Measurements from ENCODE around the gene ASCC3.

Gene ASCC3

DNA sequence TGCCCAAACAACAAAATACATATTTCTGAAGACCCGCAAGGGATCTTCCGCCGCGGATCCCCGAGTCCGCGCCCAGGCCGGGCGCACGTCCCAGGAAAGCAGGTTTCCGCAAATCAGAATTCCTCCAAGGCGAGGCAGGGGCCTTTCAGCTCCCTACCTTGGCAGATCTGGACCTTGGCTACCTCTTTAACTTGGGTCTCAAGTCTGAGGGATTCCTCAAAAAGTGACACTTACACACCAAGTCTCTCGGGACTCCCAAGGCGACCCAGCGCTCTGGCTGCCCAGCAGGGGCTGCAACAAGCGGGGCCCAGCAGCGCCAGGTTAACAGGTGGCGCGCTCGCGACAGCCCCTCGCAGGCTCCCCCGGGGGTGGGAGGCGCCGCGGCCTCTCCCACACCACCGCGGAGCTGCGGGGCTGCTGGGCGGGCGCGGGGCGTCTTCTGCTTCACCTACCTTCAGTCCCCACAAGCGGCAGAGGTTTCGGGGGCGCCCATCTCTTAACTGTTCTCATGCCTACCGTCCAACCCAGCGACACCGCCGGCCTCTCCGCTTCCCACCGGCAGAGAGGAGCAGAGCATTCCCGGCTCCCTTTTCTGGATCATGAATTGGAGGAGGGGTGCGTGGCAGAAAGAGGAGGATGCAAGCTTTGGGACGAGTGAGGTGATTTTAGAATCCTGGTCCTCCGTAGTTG lies 416.8 kb downstream of the ASCC3 start:
- Mint-ChIP-seq H3K36me3 (ENCODE audit: low read depth) (no peaks in the 10 kb centered on the region), H3K27ac (no peak overlapping the region), H3K9me3 (no peaks in the 10 kb centered on the region), H3K4me1 (peaks cover 85% of the 10 kb centered on the region), H3K4me3 (peak overlapping the region; percentile 86), H3K27me3 (ENCODE audit: low read depth, poor library complexity) (peaks cover 90% of the 10 kb centered on the region)
- TF ChIP-seq CTCF (IDR thresholded peaks at IDR 0.05) = no peak
- DNase-seq = peak; percentile 63

GRCh38 chr6:100463630-100464161 lies 417.4 kb downstream of the ASCC3 start:
- Mint-ChIP-seq H3K27me3 (ENCODE audit: low read depth, poor library complexity) (peaks cover 84% of the 10 kb centered on the region), H3K4me1 (peaks cover 86% of the 10 kb centered on the region), H3K27ac (no peak overlapping the region), H3K36me3 (ENCODE audit: low read depth) (no peaks in the 10 kb centered on the region), H3K4me3 (peak overlapping the region; percentile 84), H3K9me3 (no peaks in the 10 kb centered on the region)
- DNase-seq = no peak
- no peak for TF ChIP-seq CTCF (IDR thresholded peaks at IDR 0.05)

GRCh38 chr6:100462706-100463629 lies 418.2 kb downstream of the ASCC3 start:
- DNase-seq = no peak
- no peak for TF ChIP-seq CTCF (IDR thresholded peaks at IDR 0.05)
- Mint-ChIP-seq H3K4me1 (peaks cover 86% of the 10 kb centered on the region), H3K36me3 (ENCODE audit: low read depth) (no peaks in the 10 kb centered on the region), H3K27ac (no peak overlapping the region), H3K9me3 (no peaks in the 10 kb centered on the region), H3K4me3 (peak overlapping the region; percentile 84), H3K27me3 (ENCODE audit: low read depth, poor library complexity) (peaks cover 76% of the 10 kb centered on the region)

DNA sequence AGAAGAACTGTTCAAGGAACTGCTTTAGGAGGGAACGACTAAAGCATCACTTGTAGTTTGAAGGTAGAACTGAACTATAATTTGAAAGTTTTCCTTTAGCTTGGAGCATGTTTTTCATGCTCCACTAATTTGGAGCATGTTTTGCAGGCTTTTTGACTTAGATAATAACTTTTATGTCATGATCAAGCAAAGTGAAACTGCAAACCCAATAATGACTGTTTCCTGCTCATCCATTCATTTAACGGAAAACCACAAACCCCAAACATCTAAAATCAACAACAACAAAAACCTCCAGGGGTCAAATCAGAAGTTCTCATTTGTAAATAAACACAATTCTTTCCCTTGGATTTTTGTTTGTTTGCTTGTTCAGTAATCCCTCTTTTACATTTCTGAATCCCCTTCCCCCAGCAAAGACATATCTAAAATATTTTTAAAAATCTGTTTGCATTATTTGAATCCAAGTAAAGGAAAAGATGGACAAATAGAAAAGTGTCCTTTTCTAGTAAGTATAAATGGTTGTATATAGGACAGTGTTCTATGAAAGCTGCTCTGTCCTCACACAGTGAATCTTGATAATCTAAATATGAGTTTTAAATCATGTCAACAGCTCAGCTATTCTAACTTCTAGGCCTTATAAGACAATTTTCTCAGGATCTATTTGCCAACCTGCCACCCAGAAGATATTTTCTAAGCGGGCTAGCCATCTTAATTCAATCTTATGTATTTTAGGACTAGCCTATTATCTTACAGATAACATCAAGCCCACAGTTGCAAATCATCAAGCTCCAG lies 419.0 kb downstream of the ASCC3 start:
- H3K27me3 Mint-ChIP-seq (ENCODE audit: low read depth, poor library complexity) = peaks cover 68% of the 10 kb centered on the region
- no peak overlapping the region for H3K27ac Mint-ChIP-seq
- DNase-seq = no peak
- H3K9me3 Mint-ChIP-seq = no peaks in the 10 kb centered on the region
- H3K36me3 Mint-ChIP-seq (ENCODE audit: low read depth) = no peaks in the 10 kb centered on the region
- peaks cover 86% of the 10 kb centered on the region for H3K4me1 Mint-ChIP-seq
- no peak for TF ChIP-seq CTCF (IDR thresholded peaks at IDR 0.05)
- H3K4me3 Mint-ChIP-seq = peak overlapping the region; percentile 84

- Mint-ChIP-seq H3K4me1 (peaks cover 86% of the 10 kb centered on the region), H3K27ac (peak overlapping the region; percentile 88), H3K9me3 (no peaks in the 10 kb centered on the region), H3K36me3 (ENCODE audit: low read depth) (no peaks in the 10 kb centered on the region), H3K27me3 (ENCODE audit: low read depth, poor library complexity) (peaks cover 61% of the 10 kb centered on the region), H3K4me3 (peak overlapping the region; percentile 84)
- TF ChIP-seq CTCF (IDR thresholded peaks at IDR 0.05) = no peak
- DNase-seq = peak; percentile 67
These were observed 419.7 kb downstream of the ASCC3 start for GRCh38 chr6:100461278-100461916.
